GM12892 (cell line): ENCODE measurements around the gene CPED1.

ENCODE experiments used
- POLR2A ChIP-seq: IDR thresholded peaks from 2 replicates; pipeline ENCODE4 v1.6.1; 2011; ENCODE audit warnings: low read depth, low read length, control low read depth
- POLR2AphosphoS5 ChIP-seq: IDR thresholded peaks from 2 replicates; pipeline ENCODE4 v1.6.1; 2011; ENCODE audit warnings: low read depth, low read length, control low read depth
- TAF1 ChIP-seq: IDR thresholded peaks from 2 replicates; pipeline ENCODE4 v1.6.1; 2011; ENCODE audit warnings: low read depth, mild to moderate bottlenecking, control low read depth, low read length, borderline replicate concordance

GRCh38 chr7:121046009-121046408, 57.5 kb downstream of the CPED1 start:
- TF ChIP-seq POLR2AphosphoS5 (no peak), POLR2A (no peak), TAF1 (no peak)
